ENCODE measurements around the gene PARL.

DNA sequence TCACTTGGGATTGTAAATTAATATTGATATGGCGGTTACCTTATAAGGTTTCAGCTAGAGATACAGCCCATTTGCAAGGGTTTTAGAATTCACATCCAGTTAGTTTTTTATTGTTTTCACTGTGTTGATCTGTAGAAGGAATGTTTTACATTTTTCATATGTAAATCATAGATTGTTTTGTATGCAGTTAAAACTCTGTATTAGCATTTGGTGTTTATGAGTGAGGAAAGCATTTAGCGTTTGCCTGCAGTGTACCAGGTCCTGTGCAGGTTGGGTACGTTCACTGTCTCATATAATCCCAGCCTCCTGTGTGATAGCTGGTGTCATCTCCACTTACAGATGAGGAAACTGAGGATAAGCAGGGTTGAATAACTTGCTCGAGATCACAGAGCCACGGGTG, 83.1 kb downstream of the PARL start:
- TF ChIP-seq JUNB (IDR thresholded peaks at IDR 0.05): no peak
- TF ChIP-seq, protein P1, sequence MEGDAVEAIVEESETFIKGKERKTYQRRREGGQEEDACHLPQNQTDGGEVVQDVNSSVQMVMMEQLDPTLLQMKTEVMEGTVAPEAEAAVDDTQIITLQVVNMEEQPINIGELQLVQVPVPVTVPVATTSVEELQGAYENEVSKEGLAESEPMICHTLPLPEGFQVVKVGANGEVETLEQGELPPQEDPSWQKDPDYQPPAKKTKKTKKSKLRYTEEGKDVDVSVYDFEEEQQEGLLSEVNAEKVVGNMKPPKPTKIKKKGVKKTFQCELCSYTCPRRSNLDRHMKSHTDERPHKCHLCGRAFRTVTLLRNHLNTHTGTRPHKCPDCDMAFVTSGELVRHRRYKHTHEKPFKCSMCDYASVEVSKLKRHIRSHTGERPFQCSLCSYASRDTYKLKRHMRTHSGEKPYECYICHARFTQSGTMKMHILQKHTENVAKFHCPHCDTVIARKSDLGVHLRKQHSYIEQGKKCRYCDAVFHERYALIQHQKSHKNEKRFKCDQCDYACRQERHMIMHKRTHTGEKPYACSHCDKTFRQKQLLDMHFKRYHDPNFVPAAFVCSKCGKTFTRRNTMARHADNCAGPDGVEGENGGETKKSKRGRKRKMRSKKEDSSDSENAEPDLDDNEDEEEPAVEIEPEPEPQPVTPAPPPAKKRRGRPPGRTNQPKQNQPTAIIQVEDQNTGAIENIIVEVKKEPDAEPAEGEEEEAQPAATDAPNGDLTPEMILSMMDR (IDR thresholded peaks at IDR 0.05 in 2 of 3, conservative IDR thresholded peaks at IDR 0.05 in 1 of 3; ENCODE audit: control insufficient read depth in 2 of 3, extremely low read depth in 1 of 3, insufficient read depth in 1 of 3, low read depth in 3 of 3, low read length in 3 of 3): no peak
- TF ChIP-seq EGR1 (IDR thresholded peaks at IDR 0.05; ENCODE audit: borderline replicate concordance in 1 of 2, low read depth in 2 of 2, low read length in 2 of 2): no peak
- TF ChIP-seq, protein P2, sequence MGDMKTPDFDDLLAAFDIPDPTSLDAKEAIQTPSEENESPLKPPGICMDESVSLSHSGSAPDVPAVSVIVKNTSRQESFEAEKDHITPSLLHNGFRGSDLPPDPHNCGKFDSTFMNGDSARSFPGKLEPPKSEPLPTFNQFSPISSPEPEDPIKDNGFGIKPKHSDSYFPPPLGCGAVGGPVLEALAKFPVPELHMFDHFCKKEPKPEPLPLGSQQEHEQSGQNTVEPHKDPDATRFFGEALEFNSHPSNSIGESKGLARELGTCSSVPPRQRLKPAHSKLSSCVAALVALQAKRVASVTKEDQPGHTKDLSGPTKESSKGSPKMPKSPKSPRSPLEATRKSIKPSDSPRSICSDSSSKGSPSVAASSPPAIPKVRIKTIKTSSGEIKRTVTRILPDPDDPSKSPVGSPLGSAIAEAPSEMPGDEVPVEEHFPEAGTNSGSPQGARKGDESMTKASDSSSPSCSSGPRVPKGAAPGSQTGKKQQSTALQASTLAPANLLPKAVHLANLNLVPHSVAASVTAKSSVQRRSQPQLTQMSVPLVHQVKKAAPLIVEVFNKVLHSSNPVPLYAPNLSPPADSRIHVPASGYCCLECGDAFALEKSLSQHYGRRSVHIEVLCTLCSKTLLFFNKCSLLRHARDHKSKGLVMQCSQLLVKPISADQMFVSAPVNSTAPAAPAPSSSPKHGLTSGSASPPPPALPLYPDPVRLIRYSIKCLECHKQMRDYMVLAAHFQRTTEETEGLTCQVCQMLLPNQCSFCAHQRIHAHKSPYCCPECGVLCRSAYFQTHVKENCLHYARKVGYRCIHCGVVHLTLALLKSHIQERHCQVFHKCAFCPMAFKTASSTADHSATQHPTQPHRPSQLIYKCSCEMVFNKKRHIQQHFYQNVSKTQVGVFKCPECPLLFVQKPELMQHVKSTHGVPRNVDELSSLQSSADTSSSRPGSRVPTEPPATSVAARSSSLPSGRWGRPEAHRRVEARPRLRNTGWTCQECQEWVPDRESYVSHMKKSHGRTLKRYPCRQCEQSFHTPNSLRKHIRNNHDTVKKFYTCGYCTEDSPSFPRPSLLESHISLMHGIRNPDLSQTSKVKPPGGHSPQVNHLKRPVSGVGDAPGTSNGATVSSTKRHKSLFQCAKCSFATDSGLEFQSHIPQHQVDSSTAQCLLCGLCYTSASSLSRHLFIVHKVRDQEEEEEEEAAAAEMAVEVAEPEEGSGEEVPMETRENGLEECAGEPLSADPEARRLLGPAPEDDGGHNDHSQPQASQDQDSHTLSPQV (IDR thresholded peaks at IDR 0.05): no peak
- TF ChIP-seq, protein P3, sequence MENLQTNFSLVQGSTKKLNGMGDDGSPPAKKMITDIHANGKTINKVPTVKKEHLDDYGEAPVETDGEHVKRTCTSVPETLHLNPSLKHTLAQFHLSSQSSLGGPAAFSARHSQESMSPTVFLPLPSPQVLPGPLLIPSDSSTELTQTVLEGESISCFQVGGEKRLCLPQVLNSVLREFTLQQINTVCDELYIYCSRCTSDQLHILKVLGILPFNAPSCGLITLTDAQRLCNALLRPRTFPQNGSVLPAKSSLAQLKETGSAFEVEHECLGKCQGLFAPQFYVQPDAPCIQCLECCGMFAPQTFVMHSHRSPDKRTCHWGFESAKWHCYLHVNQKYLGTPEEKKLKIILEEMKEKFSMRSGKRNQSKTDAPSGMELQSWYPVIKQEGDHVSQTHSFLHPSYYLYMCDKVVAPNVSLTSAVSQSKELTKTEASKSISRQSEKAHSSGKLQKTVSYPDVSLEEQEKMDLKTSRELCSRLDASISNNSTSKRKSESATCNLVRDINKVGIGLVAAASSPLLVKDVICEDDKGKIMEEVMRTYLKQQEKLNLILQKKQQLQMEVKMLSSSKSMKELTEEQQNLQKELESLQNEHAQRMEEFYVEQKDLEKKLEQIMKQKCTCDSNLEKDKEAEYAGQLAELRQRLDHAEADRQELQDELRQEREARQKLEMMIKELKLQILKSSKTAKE (IDR thresholded peaks at IDR 0.05; ENCODE audit: low read depth, poor library complexity, severe bottlenecking): no peak
- no peak for TF ChIP-seq MXI1 (IDR thresholded peaks at IDR 0.05; ENCODE audit: low read depth, low read length)
- TF ChIP-seq EZH2 (IDR thresholded peaks at IDR 0.05; ENCODE audit: borderline replicate concordance, control insufficient read depth, low read depth, low read length): no peak
- TF ChIP-seq NR2F1 (conservative IDR thresholded peaks at IDR 0.05): no peak
- no peak for TF ChIP-seq SIX5 (IDR thresholded peaks at IDR 0.05; ENCODE audit: low read depth, low read length, severe bottlenecking)
- no peak for TF ChIP-seq RAD51 (IDR thresholded peaks at IDR 0.05)
- TF ChIP-seq BCL11A (IDR thresholded peaks at IDR 0.05; ENCODE audit: low read depth, low read length): no peak
- TF ChIP-seq POLR2AphosphoS5 (IDR thresholded peaks at IDR 0.05; ENCODE audit: low read length): no peak
- TF ChIP-seq SRF (IDR thresholded peaks at IDR 0.05; ENCODE audit: low read depth in 2 of 2, low read length in 2 of 2): no peak
- TF ChIP-seq POLR2A (IDR thresholded peaks at IDR 0.05; ENCODE audit: low read depth, low read length): no peak
